ENCODE measurements around the gene CNTFR.

CNTFR gene

DNA sequence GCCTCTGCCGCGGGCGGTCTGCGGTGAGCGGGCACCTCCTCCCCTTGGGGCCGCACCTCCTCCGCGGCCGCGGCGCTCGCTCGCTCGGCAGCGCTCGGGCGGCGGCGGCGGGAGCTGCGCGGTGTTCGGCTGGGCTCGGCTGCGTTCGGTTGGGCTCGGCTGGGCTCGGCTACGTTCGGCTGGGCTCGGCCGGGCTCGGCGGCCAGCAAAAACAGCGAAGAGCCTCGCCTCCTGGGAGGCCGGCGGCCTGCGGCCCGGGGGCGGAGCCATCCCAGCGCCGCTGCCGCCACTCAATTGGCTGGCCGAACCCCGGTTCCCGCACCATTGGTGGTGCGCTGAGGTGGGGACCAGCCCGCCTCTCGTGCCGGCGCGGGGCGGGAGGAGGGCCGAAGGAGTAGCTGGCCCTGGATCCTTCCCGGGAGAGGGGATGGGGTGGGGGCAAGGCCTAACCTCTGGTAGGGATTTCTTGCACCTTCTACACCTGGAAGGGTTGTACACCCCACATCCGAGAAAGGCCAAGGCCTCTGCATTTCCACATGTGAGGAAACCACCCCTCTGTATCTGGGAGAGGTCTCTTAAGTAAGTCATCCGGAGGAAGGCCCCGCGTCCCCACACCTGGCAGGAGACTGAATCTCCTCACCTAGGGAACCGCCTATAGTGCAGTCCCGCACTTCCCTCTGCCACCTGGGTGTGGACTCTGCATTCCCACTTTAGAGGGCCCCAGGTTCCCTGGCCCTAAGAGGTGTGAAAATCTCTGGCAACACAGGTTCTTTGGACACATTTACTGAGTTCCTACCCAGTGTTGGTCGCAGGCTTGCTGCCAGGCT is 66.3 kb downstream of the CNTFR start, which contains the start of gene ENHO:
TSS of gene ENHO (minus strand) at position 20 of the 827 bp plus-strand sequence. CDS start 1,295 bp downstream, outside the sequence.
- peak; percentile 97 for DNase-seq (ENCODE audit: low spot score)

DNA sequence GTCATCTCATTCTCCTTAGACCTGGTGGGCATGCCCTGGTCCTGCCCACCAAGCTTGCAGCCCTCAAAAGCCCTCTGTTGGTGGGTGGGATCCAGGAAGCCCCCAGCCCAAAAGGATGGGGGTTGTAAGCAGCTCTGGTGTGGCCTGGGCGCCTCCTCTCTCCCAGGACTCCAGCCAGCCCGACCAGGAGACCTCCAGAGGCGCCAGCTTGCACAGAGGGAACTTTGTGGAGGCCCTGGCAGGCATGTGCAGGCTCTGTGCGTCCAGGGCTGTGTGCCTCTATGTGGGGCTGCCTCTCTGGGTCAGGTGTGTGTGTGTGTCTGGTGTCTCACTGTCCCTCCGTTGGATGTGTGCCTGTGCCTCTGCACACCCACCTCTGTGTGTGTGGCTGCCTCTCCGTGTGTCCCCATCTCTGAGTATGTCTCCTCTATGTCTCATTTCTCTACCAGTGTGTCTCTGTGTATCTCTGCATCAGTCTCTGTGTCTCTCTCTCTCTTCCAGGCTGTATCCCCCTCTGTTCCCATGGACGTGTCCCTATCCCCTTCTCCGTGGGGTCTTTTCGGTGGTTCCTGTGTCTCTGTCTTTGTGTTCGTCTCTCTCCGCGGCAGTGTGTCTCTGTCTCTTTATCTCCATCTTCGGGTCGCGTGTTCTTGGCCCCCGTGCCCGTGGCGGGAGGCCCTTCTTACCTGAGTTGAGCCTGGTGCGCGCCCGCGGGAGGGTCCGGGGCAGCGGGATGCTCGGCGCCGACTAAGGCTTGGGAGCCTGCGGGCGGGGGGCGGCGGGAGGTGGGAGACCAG is 67.2 kb downstream of the CNTFR start:
- DNase-seq (ENCODE audit: low spot score), result no peak

DNA sequence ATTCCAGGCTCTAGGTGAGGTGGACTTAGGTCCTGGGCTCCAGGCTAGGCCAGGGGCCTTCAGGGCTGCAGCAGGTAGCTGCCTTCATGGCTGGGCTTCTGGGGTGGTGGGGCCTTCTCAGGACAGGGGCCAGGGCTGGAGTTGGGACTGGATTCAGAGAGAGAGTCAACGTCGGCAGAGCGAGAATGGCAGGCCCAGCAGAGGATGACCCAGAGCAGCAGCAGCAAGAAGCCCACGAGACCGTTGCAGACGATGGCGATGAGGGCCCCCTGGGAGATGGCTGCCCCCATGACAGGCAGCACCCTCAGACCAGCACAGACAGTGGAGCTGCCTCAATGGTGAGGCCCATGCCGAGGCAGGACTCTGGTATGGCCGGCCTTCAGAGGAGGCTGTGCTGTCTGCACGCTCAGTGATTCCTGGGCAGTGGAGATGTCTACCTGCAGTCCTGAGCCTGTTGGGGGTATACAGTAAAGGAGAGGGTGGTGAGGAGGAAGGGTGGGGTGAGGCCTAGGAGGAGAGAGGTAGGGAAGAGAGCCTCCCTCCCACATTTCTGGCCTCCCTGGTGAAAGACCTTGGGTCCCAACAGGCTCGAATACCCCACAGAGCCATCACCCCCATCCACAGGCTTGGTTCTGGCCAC is 68.0 kb downstream of the CNTFR start:
- DNase-seq (ENCODE audit: low spot score), result no peak

DNA sequence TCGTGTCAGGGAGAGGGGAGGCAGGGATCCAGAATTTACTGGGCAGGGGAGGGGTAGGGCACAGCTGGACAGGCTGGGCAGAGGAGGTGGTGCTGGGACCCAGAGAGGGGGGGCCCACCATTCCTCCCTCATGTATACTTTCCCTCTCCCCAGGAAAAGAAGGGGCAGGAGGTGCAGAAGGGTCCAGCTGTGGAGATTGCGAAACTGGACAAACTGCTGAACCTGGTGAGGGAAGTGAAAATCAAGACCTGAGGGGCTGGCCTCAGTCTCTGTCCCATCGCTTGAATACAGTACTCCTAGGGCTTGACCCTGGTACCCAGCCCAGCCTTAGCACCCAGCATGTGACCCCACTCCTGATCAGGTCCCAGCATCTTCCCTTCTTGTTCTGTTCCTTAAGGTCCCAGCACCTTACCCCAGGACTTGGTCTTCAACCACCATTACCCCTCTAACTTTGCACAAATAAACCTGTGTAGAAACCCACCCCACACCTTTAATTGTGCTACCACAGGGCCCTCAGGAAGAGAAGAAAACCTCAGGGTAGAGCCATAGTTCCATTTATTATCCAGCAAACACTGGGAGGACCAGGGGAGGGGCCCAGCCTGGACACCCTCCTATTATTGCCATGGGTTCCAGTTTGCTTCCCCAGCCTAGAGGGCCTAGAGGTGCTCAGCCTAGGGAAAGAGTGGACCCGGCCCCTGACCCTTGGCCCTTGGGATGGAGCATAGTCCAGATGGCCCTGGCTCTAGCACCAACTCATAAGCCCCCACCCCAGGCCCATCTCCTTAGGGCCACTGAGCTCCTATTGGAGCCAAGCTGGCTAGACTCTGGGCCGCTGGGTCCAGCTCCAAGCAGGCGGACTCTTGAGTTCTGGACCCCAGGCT is 68.8 kb downstream of the CNTFR start:
- DNase-seq (ENCODE audit: low spot score), result no peak

DNA sequence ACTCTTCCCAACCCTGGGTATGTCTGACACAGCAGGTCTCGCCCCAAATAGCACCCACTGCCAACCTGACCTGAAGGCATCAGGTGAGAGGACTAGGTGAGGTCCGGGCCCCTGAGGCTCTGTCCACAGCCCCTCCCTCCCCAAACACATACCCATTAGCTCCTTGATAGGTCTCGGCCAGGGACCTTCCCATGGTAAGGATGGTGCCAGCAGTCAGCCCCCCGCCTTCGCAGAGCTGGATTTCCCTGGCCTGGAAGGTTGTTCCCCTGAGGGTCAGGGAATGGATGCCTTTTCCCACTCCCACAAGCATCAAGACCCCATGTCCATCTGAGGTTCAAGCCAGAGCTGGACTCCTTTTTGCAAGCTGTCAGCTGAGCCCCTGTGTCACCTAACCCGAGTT is 69.4 kb downstream of the CNTFR start:
- no peak for DNase-seq (ENCODE audit: low spot score)

DNA sequence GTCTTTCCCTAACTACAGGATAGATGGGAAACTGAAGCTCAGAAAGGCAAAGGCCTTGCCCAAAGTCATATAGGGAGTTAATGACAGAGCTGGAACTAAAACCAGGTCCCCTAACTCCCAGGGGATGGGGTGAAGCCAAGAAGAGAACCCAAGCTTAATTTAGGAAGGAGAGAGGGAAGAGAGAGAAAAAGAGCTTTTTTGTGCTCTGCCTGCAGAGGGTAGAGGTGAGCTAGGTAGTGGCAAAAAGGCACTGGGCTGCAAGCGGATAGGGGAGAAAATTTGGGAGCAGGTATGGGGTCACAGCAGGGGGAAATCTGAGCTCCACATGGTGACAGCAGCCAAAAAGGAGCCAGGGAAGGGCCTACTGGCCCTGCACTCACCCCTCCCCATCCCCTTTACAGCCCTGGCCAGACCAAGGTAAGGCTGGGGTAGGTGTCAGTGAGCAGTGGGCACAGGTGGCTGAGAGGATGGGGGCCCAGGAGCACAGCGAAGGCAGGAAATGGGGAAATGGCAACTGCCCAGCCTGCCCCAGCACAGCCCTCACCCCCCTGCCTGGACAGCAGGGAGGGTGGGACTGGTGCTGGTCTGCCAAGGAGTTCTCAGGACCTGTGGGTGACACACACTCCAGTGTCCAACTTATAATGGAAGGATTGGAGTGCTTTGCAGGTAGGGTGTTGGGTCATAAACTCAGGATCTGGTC is 70.1 kb downstream of the CNTFR start:
- no peak for DNase-seq (ENCODE audit: low spot score)

DNA sequence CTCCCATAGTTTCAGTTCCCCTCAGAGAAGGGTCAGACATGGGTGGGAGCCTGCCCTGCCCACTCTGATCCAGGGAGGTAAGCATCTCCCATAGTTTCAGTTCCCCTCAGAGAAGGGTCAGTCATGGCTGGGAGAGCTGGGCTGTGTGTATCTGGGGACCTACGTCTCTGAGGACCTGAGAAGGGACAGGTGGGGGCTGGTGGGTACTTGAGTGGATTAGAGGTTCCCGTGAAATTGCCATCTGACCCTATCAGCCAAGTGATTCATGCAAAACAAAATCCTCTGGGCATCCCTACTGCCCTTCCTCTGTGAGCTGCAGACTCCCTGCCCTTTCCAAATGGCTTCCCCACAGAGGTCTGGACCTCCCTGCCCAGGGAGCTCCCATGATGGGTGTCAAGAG is 70.6 kb downstream of the CNTFR start:
- DNase-seq (ENCODE audit: low spot score), result no peak

DNA sequence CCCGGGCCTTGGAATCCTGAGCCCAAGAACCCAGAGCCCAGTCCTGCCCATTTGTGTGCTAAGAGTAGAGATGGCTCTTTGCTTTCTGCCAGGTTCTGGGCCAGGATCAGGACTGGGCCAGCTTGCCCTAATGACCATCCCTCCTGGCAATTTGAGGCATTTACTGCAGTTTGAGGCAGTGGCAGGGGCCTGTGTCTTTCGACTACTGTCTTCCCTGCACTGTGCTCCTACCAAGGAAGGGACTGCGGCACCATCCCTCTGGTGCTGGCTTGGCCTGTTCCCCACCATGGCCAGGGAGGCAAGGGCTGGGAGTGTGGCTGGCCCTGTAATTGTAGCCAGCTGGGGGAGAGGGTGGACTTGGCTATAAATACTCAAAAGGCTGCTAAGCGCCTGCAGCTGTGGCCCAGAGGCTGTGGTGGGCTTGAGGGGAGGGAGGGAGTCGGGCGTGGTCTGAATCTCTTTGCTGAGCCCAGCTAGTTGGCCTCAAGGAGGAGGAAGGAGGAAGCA is 71.4 kb downstream of the CNTFR start:
- no peak for DNase-seq (ENCODE audit: low spot score)

DNA sequence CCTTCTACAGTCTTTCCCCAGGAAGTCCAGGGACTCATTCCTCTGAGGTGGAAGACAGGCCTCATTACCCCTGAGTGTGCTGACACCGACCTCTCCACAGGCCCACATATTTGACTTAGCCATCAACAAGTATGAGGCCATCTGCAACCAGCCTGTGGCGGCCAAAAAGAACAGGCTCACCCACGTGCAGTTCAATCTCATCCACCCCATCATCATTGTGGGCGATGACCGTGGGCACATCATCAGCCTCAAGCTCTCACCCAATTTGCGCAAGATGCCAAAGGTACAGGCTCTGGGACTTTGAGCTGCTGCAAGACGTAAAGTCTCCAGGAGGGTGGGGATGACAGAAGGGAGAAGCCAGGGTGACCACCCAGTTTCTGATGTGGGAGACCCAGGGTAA is 72.3 kb downstream of the CNTFR start:
- DNase-seq (ENCODE audit: low spot score), result no peak

DNA sequence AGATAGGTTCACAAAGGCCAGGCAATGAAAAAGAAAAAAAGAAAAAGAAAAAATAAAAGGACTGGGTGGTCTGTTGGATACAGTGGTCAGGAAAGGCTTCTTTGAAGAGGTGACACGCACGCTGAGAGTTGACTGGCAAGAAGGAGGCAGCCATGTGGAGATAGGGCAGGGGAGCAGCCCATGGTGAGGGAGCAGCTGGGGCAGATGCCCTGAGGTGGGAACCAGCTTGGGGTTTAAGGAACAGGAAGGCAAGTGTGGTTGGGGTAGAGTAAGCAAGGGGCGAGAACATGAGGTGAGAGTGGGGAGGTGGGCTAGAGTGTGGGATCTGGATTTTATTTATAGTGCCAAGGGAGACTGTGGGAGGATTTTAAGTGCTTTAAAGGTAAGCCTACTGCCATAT is 73.6 kb downstream of the CNTFR start:
- no peak for DNase-seq (ENCODE audit: low spot score)

DNA sequence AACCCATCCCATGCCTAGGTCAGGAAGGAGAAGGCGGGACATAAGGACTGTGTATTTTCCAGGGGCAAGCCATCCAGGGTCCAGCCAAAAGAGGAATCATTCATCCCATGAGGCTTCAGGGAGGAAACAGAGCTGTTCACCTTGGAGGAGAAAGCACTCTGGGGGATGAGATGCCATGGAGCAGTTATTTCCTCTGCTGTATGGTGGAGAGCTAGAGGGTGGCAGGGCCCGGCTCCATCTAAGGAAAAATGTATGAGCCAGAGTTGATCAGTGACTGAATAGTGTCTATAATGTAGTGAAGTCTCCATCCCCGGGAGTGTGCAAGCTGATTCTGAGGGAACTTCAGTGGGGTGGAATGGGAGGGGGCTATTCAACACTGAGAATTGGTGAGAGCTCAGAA is 74.7 kb downstream of the CNTFR start:
- DNase-seq (ENCODE audit: low spot score), result no peak

DNA sequence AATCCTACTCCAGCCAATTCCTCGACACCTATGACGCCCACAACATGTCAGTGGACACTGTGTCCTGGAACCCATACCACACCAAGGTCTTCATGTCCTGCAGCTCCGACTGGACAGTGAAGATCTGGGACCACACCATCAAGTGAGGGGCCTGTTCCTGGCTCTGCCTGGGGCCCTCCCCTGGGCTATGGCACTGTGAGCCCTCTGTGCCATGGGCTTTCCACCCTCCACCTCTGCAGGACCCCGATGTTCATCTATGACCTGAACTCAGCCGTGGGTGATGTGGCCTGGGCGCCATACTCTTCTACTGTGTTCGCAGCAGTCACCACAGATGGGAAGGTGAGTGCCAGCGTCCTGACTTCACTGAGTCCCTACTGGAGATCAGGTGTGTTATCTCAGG is 75.1 kb downstream of the CNTFR start:
- DNase-seq (ENCODE audit: low spot score), result no peak

DNA sequence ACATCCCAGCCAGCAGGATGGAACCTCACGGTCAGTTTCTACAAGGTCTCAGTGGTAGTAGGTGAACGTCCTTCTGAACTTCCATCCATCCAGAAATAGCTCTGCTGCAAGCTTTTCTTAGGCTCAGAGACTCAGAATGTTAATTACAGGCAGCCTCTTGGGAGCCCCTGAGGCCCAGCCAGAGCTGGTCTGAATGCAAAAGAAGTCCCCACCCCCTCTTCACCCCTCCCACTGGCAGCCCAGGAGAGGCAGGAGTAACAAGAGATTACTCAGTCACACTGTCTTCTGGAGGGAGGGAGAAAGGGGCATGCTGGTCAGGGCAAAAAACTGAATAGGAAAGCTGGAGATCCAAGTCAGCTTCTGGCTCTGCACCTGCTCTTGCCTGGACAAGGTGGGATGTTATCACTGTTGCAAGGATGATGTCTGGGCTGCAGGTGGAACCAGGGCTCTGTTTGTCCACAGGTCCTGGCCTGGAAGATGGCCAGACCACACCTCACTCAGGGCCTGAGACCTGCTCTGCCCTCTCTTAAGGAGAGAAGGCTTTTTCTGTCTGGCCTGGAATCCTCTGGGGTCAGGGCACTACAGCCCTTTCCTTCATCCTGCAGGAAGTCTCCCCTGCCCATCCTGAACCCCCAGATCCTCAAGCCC is 75.8 kb downstream of the CNTFR start:
- DNase-seq (ENCODE audit: low spot score), result no peak

DNA sequence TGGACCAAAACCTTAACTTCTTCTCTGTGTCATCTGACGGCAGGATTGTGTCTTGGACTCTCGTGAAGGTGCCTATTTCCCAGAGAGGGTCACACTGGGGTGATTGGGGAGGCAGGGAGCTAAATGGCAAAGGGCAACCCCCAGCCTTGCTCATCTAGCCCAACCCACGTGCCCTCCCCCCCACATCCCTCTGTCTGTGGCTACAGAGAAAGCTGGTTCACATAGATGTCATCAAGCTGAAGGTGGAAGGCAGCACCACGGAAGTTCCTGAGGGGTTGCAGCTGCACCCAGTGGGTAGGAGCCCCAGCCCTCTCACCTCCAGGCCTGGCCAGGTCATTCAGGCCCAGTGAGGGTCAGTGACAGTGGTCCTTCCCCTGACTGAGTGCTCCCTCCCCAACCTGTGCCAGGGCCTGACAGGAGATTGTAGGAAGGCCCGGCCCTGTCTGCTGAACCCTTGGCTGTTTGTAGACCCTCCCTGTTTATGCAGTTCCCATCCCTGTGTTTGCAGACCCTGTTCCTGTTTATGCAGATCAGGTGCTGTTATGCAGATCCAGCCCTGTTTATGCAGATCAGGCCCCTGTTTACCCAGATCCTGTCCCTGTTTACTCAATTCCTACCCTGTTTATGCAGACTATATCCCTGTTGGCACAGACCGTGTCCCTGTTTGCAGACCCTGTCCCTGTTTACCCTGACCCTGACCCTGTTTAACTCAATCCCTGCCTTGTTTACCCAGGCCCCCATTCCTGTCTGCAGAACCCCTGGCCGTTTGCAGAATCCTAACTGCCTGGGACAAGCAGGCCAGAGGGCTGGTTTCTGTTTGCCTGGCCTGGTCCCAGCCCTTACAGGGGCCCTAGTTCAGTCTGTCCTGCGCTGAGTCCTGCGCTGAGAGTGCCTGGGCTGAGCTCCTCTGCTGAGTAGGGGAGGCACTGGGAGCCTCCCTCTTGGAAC is 77.1 kb downstream of the CNTFR start:
- no peak for DNase-seq (ENCODE audit: low spot score)

DNA sequence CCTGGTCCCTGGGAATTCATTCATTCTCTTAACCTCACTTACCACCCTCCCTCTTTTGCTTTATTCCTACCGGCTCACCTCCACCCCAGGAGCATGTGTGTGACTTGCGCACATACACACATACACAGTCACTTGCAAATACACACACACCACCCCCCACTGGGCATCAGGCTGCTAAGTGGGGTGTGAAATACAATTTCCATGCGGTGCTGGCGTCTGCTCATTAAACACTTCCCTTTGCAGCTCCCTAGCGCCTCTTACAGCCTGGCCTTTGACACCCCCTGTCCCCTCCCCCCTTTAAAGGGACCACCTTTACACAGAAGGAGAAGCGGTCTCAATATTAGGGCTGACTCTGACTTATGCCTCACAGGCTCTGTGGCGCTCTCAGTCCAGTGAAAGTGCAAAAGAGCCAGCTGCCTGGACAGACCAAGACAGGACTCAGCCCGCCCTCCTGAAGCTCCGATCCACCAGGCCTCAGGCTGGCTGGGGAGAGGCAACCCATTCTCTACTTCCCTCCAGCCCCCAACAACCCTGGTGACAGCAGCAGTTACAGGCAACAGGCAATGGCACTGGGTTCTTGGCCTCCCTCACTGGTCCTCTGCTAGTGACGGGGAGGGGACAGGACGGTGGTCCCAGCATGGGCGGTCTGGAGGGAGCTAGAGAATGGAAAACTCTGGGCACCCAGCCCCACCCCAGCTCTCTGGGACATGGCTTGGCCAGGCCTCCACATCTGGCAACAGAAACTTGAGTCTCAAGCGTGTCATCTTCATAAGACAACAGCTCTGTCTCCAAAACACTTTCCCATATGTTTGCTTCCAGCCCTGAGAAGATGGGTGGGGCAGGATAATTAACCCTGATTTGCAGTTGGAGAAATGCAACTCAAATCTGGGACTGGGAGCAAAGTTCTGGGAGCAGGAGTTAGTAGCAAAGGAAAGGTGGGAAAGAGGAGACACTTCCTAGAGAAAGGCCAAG is 78.7 kb downstream of the CNTFR start:
- DNase-seq (ENCODE audit: low spot score), result no peak

DNA sequence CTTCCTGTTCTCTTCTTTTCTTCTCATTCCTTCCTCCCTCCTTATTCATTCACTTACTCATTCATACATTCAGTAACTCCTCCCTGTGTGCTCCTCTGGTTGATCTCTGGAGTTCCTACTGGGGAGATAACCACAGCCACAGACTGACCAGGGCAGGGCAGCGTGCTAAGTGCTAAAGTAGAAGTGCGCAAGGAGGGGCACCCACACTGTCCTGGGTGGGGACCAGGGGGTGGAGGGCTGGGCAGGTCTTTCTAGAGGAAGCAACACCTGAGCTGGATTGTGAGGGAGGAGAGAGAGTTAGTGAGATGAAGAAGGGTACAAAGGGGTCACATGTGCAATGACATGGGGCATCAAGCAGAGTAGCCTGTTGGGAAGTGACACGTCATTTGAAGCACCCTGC is 80.6 kb downstream of the CNTFR start:
- no peak for DNase-seq (ENCODE audit: low spot score)

DNA sequence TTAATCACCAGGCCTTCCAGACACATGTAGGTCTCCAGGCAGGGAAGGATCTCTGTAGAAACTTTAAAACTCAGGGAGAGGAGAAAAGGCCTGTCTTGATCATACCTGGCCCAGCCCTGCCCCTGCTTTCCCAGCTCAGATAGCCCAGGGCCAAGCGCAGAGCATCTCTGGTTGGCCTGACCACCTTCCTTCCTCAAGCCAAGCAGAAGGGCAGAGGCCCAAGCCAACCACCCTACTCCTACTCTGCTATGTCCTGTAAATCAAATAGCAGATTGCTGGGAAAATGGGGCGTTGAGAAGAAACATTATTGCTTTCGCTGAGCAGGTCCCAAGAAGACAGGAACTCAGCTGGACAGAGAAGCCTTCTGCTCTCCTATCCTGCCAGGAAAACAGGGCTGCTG is 81.1 kb downstream of the CNTFR start:
- DNase-seq (ENCODE audit: low spot score), result no peak

DNA sequence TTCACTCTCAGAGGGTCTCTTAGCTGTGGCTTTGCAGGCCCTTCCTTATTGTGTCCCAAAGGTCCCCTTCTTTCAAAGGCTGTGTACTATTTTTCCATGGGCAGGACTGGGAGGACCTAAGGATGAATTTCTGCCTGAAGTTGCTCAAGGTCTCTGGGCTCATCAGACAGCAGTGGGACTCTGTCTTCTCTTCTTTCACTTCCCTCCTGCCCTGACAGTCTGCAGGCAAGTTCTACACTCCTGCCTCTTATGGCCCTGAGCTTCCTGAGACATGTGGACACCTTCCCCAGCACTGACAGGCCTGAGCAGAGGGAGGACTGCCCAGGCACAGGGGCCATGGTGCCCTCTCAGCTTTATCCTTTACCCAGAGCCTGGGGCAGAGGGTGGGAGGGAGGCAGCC is 81.6 kb downstream of the CNTFR start:
- DNase-seq (ENCODE audit: low spot score), result no peak
